ENCODE data around the gene ERC2. TPM values are rescaled to one million over a fixed set of nuclear protein-coding genes. Genes with fewer than 3 reads are reported as not detected.

Gene ERC2
- total RNA-seq, 1 experiment from 2014 or later = not detected

DNA sequence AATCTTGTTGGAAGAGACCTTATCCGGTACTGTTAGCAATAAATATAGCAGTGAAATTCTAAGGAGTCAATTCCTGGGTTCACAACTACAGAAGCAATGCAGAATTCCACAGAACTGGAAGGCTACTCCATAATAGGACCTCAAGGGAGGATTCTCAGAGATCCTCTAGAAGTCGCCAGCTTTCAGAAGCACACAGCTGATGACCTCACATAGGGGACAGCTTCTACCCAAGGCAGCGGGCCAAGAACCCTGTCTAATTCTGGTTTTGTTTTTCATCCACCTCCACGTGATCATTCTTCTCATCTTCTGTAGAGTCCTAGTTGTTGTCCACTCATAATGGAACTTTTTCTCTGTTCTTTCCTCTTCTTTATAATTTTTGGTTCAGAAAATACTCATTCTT, 99.4 kb downstream of the ERC2 start:
- DNase-seq (ENCODE audit: low spot score) = no peak

DNA sequence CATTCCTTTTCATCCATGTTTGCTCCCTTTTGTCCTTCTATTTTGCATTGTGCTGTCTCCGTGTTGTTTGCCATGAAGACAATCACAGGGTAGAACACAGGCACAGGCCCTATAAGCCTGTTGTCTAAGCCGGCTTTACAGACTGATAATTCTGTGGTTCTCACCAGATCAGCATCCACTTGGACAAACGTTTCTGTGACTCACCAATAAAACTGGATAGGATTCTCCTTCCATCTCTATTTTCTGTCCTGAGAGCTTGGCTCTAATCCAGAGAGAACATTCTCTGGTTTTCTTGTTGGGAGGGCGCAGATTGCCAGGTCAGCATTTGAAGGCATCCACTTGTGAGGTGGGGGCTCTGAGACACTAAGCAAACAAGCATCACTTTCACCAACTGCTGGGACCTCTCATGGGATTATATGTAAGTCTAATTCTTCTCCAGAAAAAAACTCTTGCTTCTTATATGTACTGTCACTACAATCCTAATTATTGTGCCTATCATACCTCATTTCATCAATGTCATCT, 101.6 kb downstream of the ERC2 start:
- no peak for DNase-seq (ENCODE audit: low spot score)

GRCh38 chr3:56365905-56366640, 102.2 kb downstream of the ERC2 start:
- DNase-seq (ENCODE audit: low spot score) = no peak

DNA sequence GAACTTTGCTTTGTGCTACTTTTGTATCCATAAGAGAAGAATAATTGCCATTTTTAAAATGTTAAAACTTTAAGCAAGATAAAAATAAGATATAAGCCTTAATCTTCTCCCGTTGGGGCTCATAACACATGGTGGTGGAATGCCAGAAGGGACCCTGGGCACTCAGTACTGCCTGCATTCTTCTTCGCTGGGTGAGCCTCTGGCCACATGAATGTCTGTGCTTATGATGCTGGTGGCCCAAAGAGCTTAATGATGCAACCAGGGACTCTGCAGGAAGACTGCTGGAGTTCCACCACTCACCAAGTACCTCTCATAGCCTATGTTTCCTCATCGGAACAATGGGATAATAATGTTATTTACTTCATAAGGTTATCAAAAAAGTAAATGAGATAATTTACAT, 103.6 kb downstream of the ERC2 start:
- no peak for DNase-seq (ENCODE audit: low spot score)

- DNase-seq (ENCODE audit: low spot score) = no peak
Observed at GRCh38 chr3:56363720-56364119, 104.5 kb downstream of the ERC2 start.

DNA sequence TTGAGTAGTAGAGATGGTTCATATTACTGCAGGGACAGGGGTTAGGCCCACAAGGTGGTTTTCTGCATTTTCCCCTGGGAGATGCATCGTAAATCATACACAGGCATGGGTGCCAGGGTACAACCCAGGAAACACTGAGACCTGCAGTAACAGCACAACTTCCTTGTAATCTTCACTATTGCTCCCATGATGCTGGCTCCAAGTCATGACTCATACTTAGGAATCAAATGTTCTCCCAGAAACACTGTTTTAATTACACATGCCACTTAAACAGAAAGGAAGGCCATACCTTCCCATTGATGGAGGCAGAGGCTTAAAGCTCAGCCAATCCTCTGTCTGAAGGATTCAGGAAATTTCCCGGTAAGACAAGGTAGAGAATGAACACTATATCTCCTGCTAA, 106.5 kb downstream of the ERC2 start:
- no peak for DNase-seq (ENCODE audit: low spot score)

GRCh38 chr3:56357266-56357665, 111.0 kb downstream of the ERC2 start:
- DNase-seq (ENCODE audit: low spot score) = no peak

DNA sequence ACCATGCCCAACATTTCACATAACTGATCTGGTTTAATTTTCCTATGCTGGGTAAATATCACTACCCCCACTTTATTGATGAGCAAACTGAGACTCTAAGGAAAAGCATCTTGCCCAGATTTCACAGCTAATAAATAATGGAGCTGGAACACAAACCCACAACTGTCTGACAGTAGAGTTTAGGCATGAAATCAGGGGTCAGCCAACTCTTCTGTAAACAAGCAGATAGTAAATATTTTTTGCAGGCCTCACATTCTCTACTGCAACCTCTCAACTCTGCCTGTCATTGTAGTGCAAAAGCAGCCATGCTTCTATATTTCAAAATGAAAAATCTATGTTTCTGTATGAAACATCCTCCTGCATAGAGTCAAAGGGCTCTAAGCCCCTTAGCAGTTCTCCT, 111.5 kb downstream of the ERC2 start:
- DNase-seq (ENCODE audit: low spot score) = no peak

- no peak for DNase-seq (ENCODE audit: low spot score)
Observed at GRCh38 chr3:56355570-56356185, 112.6 kb downstream of the ERC2 start.

- DNase-seq (ENCODE audit: low spot score) = no peak
Observed at GRCh38 chr3:56351537-56351936, 116.7 kb downstream of the ERC2 start.

GRCh38 chr3:56347219-56347871, 120.9 kb downstream of the ERC2 start:
- DNase-seq (ENCODE audit: low spot score) = peak; percentile 9

- DNase-seq (ENCODE audit: low spot score) = no peak
Observed at GRCh38 chr3:56342475-56342874, 125.8 kb downstream of the ERC2 start.

- DNase-seq (ENCODE audit: low spot score) = no peak
Observed at GRCh38 chr3:56339671-56340070, 128.6 kb downstream of the ERC2 start.

GRCh38 chr3:56339244-56339643, 129.0 kb downstream of the ERC2 start:
- DNase-seq (ENCODE audit: low spot score) = no peak

- no peak for DNase-seq (ENCODE audit: low spot score)
Observed at GRCh38 chr3:56336023-56336422, 132.2 kb downstream of the ERC2 start.

DNA sequence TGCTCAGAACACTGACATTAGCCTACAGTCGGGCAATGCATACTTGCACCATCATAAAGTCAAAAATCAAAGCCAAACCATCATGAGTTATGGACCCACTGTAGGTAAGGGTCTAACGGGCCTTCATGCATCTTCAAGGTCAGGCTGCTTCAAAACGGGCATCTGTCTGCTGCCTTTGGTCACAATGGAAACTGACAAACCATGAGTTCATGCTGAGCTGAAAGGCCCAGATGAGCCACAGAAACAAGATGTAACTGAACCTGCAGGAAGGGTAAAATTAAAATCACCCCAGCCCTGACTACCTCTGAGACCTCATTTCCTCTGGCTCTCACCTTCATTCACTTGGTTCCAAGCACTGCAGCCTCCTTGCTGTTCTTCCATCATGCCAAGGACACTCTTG, 143.8 kb downstream of the ERC2 start:
- no peak for DNase-seq (ENCODE audit: low spot score)

- DNase-seq (ENCODE audit: low spot score) = no peak
Observed at GRCh38 chr3:56323986-56324420, 144.3 kb downstream of the ERC2 start.

DNA sequence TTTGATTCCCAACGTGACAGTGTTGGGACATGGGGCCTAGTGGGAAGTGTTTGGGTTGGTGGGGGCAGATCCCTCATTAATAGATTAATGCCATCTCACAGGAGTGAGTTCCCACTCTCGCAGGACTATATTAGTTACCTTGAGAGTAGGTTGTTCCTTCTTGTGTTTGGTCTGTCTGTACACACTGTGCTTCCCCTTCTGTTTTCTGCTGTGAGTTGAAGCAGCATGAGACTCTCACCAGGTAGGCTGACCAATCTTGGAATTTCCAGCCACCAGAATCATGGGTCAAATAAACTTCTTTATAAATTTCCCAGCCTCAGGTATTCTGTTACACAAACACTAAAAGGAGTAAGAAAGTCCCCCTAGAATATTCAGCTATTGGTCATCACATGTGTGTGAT, 145.4 kb downstream of the ERC2 start:
- DNase-seq (ENCODE audit: low spot score) = no peak

- no peak for DNase-seq (ENCODE audit: low spot score)
Observed at GRCh38 chr3:56321892-56322291, 146.4 kb downstream of the ERC2 start.

DNA sequence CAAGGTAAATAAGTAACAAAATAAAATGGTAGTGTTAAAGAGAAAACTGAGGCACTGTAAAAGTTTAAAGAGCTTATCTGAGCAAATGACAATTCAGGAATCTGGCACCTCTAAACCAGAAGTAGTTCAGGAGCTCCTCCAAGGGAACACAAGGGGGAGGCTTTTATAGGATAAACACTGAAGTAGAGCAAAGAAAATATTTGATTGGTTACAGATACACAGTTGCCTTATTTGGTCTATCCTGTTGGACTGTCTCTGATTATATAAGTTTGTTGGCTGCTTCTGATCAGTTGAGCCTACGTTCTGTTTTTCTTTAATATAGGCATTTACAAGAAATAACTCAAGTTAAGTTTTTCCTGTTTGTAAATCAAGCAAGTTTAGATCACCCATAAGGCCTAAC, 146.9 kb downstream of the ERC2 start:
- DNase-seq (ENCODE audit: low spot score) = no peak

DNA sequence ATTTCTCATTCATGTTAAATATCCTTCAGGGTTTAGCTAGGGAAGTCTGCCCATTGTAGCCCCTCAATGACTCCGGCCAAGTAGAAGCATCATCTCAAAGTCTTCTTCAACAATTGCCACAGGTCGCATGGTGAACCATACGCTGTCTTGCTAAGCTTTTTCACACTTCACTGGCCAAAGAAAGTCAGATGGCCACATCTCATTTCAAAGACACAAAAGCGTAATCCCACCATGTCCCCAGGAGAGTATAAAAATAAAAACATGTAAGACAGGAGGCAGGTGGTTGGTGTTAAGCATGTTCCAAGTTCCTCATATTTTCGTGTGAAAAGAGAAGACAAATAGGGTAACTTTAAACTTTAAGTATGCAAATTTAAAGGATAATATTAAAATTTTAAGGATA, 147.4 kb downstream of the ERC2 start:
- DNase-seq (ENCODE audit: low spot score) = no peak

- no peak for DNase-seq (ENCODE audit: low spot score)
Observed at GRCh38 chr3:56318891-56319290, 149.4 kb downstream of the ERC2 start.

GRCh38 chr3:56316944-56317343, 151.3 kb downstream of the ERC2 start:
- no peak for DNase-seq (ENCODE audit: low spot score)
